ENCODE results near the gene ZNF646.

GRCh38 chr16:31111881-31112466 lies 37.8 kb downstream of the ZNF646 start:
- TF ChIP-seq POLR2AphosphoS5 (IDR thresholded peaks at IDR 0.05) = no peak
- no peak for TF ChIP-seq POLR2A (IDR thresholded peaks at IDR 0.05)
- no peak for TF ChIP-seq CTCF (IDR thresholded peaks at IDR 0.05)

All from prostate gland (tissue), 2 donors.